ENCODE results near the gene MFSD2B.

DNA sequence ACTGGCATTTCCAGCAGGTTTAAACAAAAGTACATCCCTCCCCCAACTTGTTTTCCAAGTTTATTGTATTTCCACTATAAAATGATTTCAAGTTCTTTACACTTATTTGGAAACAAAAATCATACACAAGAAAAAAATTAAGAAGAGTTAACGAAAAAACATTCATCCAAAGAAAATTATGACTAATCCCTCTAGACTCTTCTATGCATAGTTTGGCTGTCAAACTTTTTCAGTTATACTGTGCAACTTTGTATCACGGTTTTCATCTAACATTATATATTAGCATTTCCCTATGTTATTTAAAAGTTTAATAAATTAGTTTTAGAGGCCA is 36.7 kb downstream of the MFSD2B start:
- TF ChIP-seq, protein P1, sequence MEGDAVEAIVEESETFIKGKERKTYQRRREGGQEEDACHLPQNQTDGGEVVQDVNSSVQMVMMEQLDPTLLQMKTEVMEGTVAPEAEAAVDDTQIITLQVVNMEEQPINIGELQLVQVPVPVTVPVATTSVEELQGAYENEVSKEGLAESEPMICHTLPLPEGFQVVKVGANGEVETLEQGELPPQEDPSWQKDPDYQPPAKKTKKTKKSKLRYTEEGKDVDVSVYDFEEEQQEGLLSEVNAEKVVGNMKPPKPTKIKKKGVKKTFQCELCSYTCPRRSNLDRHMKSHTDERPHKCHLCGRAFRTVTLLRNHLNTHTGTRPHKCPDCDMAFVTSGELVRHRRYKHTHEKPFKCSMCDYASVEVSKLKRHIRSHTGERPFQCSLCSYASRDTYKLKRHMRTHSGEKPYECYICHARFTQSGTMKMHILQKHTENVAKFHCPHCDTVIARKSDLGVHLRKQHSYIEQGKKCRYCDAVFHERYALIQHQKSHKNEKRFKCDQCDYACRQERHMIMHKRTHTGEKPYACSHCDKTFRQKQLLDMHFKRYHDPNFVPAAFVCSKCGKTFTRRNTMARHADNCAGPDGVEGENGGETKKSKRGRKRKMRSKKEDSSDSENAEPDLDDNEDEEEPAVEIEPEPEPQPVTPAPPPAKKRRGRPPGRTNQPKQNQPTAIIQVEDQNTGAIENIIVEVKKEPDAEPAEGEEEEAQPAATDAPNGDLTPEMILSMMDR (IDR thresholded peaks at IDR 0.05), result no peak
- TF ChIP-seq POLR2A (IDR thresholded peaks at IDR 0.05) (no peak), POLR2AphosphoS5 (IDR thresholded peaks at IDR 0.05; ENCODE audit: insufficient read depth in 1 of 2, low read depth in 1 of 2) (no peak)
